CD8-positive, alpha-beta memory T cell (primary cell): ENCODE measurements around the gene MAMDC4. TPM values are rescaled to one million over a fixed set of nuclear protein-coding genes. Genes with fewer than 3 reads are reported as not detected.
"Not testable (repeated sequence)": the region's sequence is repeated elsewhere in the genome, so short reads cannot be mapped to it uniquely, and the experiment has no call there.

ENCODE experiments used
- CTCF ChIA-PET: fragments of 350-600 bp; sonication (Branson Sonifier 250); formaldehyde crosslinking; loops from one replicate; lab custom pipeline; 2021; ENCODE audit warnings: antibody characterized with exemption; lab: Charles Lee
- POLR2A ChIA-PET: fragments of 350-600 bp; sonication (Branson Sonifier 250); formaldehyde crosslinking; loops from one replicate; lab custom pipeline; 2021; ENCODE audit warnings: antibody characterized with exemption; lab: Charles Lee
- DNase-seq, 5 donors: peaks; one replicate each; pipeline versions ENCODE4 v3.0.0 to v3.0.0-alpha.2; 2020 to 2022; ENCODE audit warnings: mixed read lengths in 1 of 5
- H3K27ac ChIP-seq: one replicate; pipeline ENCODE4 v1.7.0; 2013; ENCODE audit warnings: low read depth, mild to moderate bottlenecking, low read length, moderate library complexity
- H3K27me3 ChIP-seq: 2 replicates; pipeline ENCODE4 v1.7.0; 2013; ENCODE audit warnings: low read length, mild to moderate bottlenecking; ENCODE audit not compliant: insufficient read depth, poor library complexity, severe bottlenecking
- H3K36me3 ChIP-seq: 2 replicates; pipeline ENCODE4 v1.7.0; 2013; ENCODE audit warnings: mild to moderate bottlenecking, low read length, moderate library complexity; ENCODE audit not compliant: insufficient read depth
- H3K4me1 ChIP-seq: 2 replicates; pipeline ENCODE4 v1.7.0; 2013; ENCODE audit warnings: mild to moderate bottlenecking, low read length, moderate library complexity; ENCODE audit not compliant: insufficient read depth
- H3K4me3 ChIP-seq: 2 replicates; pipeline ENCODE4 v1.7.0; 2013; ENCODE audit warnings: mild to moderate bottlenecking, low read length
- H3K9me3 ChIP-seq: 2 replicates; pipeline ENCODE4 v1.7.0; 2013; ENCODE audit warnings: mild to moderate bottlenecking, low read length
- H3K27ac Mint-ChIP-seq, 8 donors: one replicate each; pipeline ENCODE4 v1.8.0; 2020 to 2021; ENCODE audit warnings: mixed read lengths in 8 of 8, mild to moderate bottlenecking in 6 of 8, inconsistent platforms in 3 of 8, moderate library complexity in 3 of 8
- H3K27me3 Mint-ChIP-seq, 2 donors: one replicate each; pipeline ENCODE4 v1.8.0; 2020 to 2021; ENCODE audit warnings: mixed read lengths in 2 of 2, mild to moderate bottlenecking in 1 of 2, moderate library complexity in 1 of 2
- H3K36me3 Mint-ChIP-seq, 3 donors: one replicate each; pipeline ENCODE4 v1.8.0; 2020 to 2021; ENCODE audit warnings: mixed read lengths in 3 of 3, inconsistent platforms in 1 of 3, mild to moderate bottlenecking in 1 of 3
- H3K4me1 Mint-ChIP-seq, 3 donors: one replicate each; pipeline ENCODE4 v1.8.0; 2020 to 2021; ENCODE audit warnings: mixed read lengths in 3 of 3, inconsistent platforms in 1 of 3, mild to moderate bottlenecking in 1 of 3
- H3K4me3 Mint-ChIP-seq, 7 donors: one replicate each; pipeline ENCODE4 v1.8.0; 2020 to 2021; ENCODE audit warnings: mixed read lengths in 7 of 7, mild to moderate bottlenecking in 6 of 7, moderate library complexity in 4 of 7, inconsistent platforms in 2 of 7
- H3K9me3 Mint-ChIP-seq, 5 donors: one replicate each; pipeline ENCODE4 v1.8.0; 2020 to 2022; ENCODE audit warnings: mixed read lengths in 5 of 5, mild to moderate bottlenecking in 3 of 5, moderate library complexity in 2 of 5, inconsistent platforms in 1 of 5
- polyA plus RNA-seq: library from polyadenylated mRNA; unstranded; fragments of 300-500 nt; fragmentation: Illumina TruSeq; gene quantifications from one replicate; pipeline ENCODE4 v1.2.3, GENCODE V29; 2021
- total RNA-seq, 2 experiments: library from RNA; stranded (reverse); gene quantifications; one replicate each; pipeline ENCODE4 v1.2.3, GENCODE V29; 2021

MAMDC4 gene
- total and polyA plus RNA-seq, 3 experiments from 2014 or later: 12.2 to 12.9 TPM; not detected in 1

GRCh38 chr9:136882109-136882946 is 30.2 kb downstream of the MAMDC4 start:
- no peaks in the 10 kb centered on the region for H3K9me3 ChIP-seq
- peak overlapping the region; percentile 89 to 99 (median 94) for H3K27ac Mint-ChIP-seq
- peak overlapping the region; percentile 76 to 93 (median 80) for H3K4me3 Mint-ChIP-seq
- peaks cover 34% of the 10 kb centered on the region for H3K4me1 ChIP-seq
- peaks cover 22 to 39% (median 22%) of the 10 kb centered on the region in 3 donors for H3K4me1 Mint-ChIP-seq
- peaks cover 0 to 3% (median 0%) of the 10 kb centered on the region in 3 donors for H3K36me3 Mint-ChIP-seq
- H3K4me3 ChIP-seq: peak overlapping the region; percentile 83
- H3K27ac ChIP-seq: peak overlapping the region; percentile 72
- H3K27me3 ChIP-seq: no peaks in the 10 kb centered on the region
- no peaks in the 10 kb centered on the region for H3K9me3 Mint-ChIP-seq
- no peaks in the 10 kb centered on the region for H3K36me3 ChIP-seq
- DNase-seq: peak; percentile 57 to 93 (median 85)
- H3K27me3 Mint-ChIP-seq: no peaks in the 10 kb centered on the region
- ChIA-PET CTCF (interaction anchor here (1.0 to 4.8 kb wide), 7 partner anchors 22 to 163 kb away, joined by 3 to 23 read pairs (median 4); partner anchors contain the start of gene AJM1), POLR2A (interaction anchor here (0.5 to 1.7 kb wide), 4 partner anchors 16 to 40 kb away, joined by 3 to 5 read pairs (median 4); partner anchors contain the start of genes AJM1 and EDF1)

GRCh38 chr9:136882947-136883283 is 30.8 kb downstream of the MAMDC4 start:
- H3K9me3 ChIP-seq, DNase-seq, H3K9me3 Mint-ChIP-seq, H3K4me3 ChIP-seq, H3K36me3 Mint-ChIP-seq, H3K27me3 ChIP-seq, H3K27me3 Mint-ChIP-seq, H3K36me3 ChIP-seq: not testable (repeated sequence)
- Mint-ChIP-seq H3K27ac (peak overlapping the region; percentile 89 to 99 (median 94)), H3K4me1 (peaks cover 25 to 45% (median 26%) of the 10 kb centered on the region in 3 donors), H3K4me3 (peak overlapping the region; percentile 76 to 93 (median 80))
- Histone ChIP-seq H3K27ac (peak overlapping the region; percentile 51), H3K4me1 (peaks cover 34% of the 10 kb centered on the region)
- POLR2A ChIA-PET: interaction anchor here (0.5 to 1.4 kb wide), 2 partner anchors 19 to 46 kb away, joined by 4 to 9 read pairs; no protein-coding TSS in a partner anchor
- CTCF ChIA-PET: interaction anchor here (0.9 to 4.8 kb wide), 5 partner anchors 23 to 162 kb away, joined by 3 to 23 read pairs (median 4); partner anchors contain the start of gene AJM1

- CTCF ChIA-PET: interaction anchor here (0.9 to 4.8 kb wide), 4 partner anchors 23 to 151 kb away, joined by 3 to 23 read pairs (median 8); partner anchors contain the start of gene AJM1
- H3K36me3 ChIP-seq, H3K27ac ChIP-seq, POLR2A ChIA-PET, H3K9me3 ChIP-seq, H3K27me3 Mint-ChIP-seq, H3K4me3 ChIP-seq, H3K9me3 Mint-ChIP-seq, H3K36me3 Mint-ChIP-seq, H3K27me3 ChIP-seq, DNase-seq: not testable (repeated sequence)
- peaks cover 41% of the 10 kb centered on the region for H3K4me1 ChIP-seq
- H3K4me3 Mint-ChIP-seq: peak overlapping the region in 2 of 7 donors; percentile 28 to 87
- H3K27ac Mint-ChIP-seq: peak overlapping the region; percentile 26 to 99 (median 92)
- H3K4me1 Mint-ChIP-seq: peaks cover 27 to 52% (median 32%) of the 10 kb centered on the region in 3 donors
Observed at GRCh38 chr9:136883670-136884069, 31.5 kb downstream of the MAMDC4 start.

GRCh38 chr9:136885950-136886578 is 33.9 kb downstream of the MAMDC4 start, which contains the start of gene TRAF2:
Gene TRAF2, plus strand, starts transcription at chr9:136886516. Its CDS starts 12,225 bp downstream, at chr9:136898741.
- H3K4me1 ChIP-seq: peaks cover 41% of the 10 kb centered on the region
- Mint-ChIP-seq H3K9me3 (no peaks in the 10 kb centered on the region), H3K27ac (peak within 1 kb of the TSS; percentile 83 to 99 (median 95)), H3K36me3 (peaks cover 0 to 14% (median 0%) of the 10 kb centered on the region in 3 donors), H3K27me3 (no peaks in the 10 kb centered on the region), H3K4me3 (peak within 1 kb of the TSS; percentile 84 to 94 (median 86)), H3K4me1 (peaks cover 26 to 64% (median 32%) of the 10 kb centered on the region in 3 donors)
- POLR2A ChIA-PET: interaction anchor here (0.6 to 1.7 kb wide), 8 partner anchors 16 to 355 kb away, joined by 3 to 10 read pairs (median 4); partner anchors contain the start of genes EDF1, FBXW5, MAN1B1 and TUBB4B
- peak; percentile 96 to 98 (median 96) for DNase-seq
- no peaks in the 10 kb centered on the region for H3K36me3 ChIP-seq
- H3K9me3 ChIP-seq: no peaks in the 10 kb centered on the region
- peak within 1 kb of the TSS; percentile 79 for H3K27ac ChIP-seq
- CTCF ChIA-PET: interaction anchor here (0.7 to 3.8 kb wide), 7 partner anchors 10 to 149 kb away, joined by 3 to 18 read pairs (median 4); partner anchors contain the start of genes AJM1, EDF1 and RABL6
- no peaks in the 10 kb centered on the region for H3K27me3 ChIP-seq
- H3K4me3 ChIP-seq: peak within 1 kb of the TSS; percentile 75

GRCh38 chr9:136886610-136887597 is 34.8 kb downstream of the MAMDC4 start:
- no peaks in the 10 kb centered on the region for H3K27me3 Mint-ChIP-seq
- Histone ChIP-seq H3K27ac (peak overlapping the region; percentile 79), H3K9me3 (no peaks in the 10 kb centered on the region), H3K4me1 (peaks cover 34% of the 10 kb centered on the region), H3K36me3 (no peaks in the 10 kb centered on the region), H3K4me3 (peak overlapping the region; percentile 66), H3K27me3 (no peaks in the 10 kb centered on the region)
- peaks cover 0 to 17% (median 0%) of the 10 kb centered on the region in 3 donors for H3K36me3 Mint-ChIP-seq
- peak in 3 of 5 donors; percentile 61 to 78 (median 77) for DNase-seq
- CTCF ChIA-PET: interaction anchor here (1.0 to 3.8 kb wide), 7 partner anchors 15 to 148 kb away, joined by 3 to 18 read pairs (median 4); partner anchors contain the start of genes AJM1, EDF1 and RABL6
- peak overlapping the region; percentile 83 to 99 (median 95) for H3K27ac Mint-ChIP-seq
- H3K9me3 Mint-ChIP-seq: no peaks in the 10 kb centered on the region
- POLR2A ChIA-PET: interaction anchor here (0.6 to 1.7 kb wide), 6 partner anchors 15 to 354 kb away, joined by 3 to 10 read pairs (median 4); partner anchors contain the start of genes EDF1, FBXW5, MAN1B1 and TUBB4B
- H3K4me1 Mint-ChIP-seq: peaks cover 21 to 63% (median 25%) of the 10 kb centered on the region in 3 donors
- H3K4me3 Mint-ChIP-seq: peak overlapping the region; percentile 84 to 94 (median 86)

GRCh38 chr9:136888454-136888853 is 36.3 kb downstream of the MAMDC4 start:
- Histone ChIP-seq H3K36me3 (no peaks in the 10 kb centered on the region), H3K4me1 (peaks cover 19% of the 10 kb centered on the region), H3K9me3 (no peaks in the 10 kb centered on the region), H3K27me3 (no peaks in the 10 kb centered on the region), H3K27ac (no peak overlapping the region), H3K4me3 (no peak overlapping the region)
- POLR2A ChIA-PET: no interaction called here
- H3K4me3 Mint-ChIP-seq: peak overlapping the region in 2 of 7 donors; percentile 19 to 62
- CTCF ChIA-PET: interaction anchor here (1.1 to 3.8 kb wide), 2 partner anchors 10 to 46 kb away, joined by 3 to 18 read pairs; partner anchors contain the start of gene AJM1
- peaks cover 0 to 24% (median 0%) of the 10 kb centered on the region in 3 donors for H3K36me3 Mint-ChIP-seq
- H3K27me3 Mint-ChIP-seq: no peaks in the 10 kb centered on the region
- no peaks in the 10 kb centered on the region for H3K9me3 Mint-ChIP-seq
- no peak for DNase-seq
- peak overlapping the region in 6 of 8 donors; percentile 38 to 68 (median 58) for H3K27ac Mint-ChIP-seq
- H3K4me1 Mint-ChIP-seq: peaks cover 14 to 57% (median 14%) of the 10 kb centered on the region in 3 donors
